ENCODE measurements around the gene ZYG11B. TPM values are rescaled to one million over a fixed set of nuclear protein-coding genes. Genes with fewer than 3 reads are reported as not detected.

The ZYG11B gene
- total and polyA plus RNA-seq, 9 of the 15 experiments (the other 6 are each of a cell fraction or from before 2014, with no cell fraction given): 4.9 to 22.2 (median 12.2) TPM

DNA sequence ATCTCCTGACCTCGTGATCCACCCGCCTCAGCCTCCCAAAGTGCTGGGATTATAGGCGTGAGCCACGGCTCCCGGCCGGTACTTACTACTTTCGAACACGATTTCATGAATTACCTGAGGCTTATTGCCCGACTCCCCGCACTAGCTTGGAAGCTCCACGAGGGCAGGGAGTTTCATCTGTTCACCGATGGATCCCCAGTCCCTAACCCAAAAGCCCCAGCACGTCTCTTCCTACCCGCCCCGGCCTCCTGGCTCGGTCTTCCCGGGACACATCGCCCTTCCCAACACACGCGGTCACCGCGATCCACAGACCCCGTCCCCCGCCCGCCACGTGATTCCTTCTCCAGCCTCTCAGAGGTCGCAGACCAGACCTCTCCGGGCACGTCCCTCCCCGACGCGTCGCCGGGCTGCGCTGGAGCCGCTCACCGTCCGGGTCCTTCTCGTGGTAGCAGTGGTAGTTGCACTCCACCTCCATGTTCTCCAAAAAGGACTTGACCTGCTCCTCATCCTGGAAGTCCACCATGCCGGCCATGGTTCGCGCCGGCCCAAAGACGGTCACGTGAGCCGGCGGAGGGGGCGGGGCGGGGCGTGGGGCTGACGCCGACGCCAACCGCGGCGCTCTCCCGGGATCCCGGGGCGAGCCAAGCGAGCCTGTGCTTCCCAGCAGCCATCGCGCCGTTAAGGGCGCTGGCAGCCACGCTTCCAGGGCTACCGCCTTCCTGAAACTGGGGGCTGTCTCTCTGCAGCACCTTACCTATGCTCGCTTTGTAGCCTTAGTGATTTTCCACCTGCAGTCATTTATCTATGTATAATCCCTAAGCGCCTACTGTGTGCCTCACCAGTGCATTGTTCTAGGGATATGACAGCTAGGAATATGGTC is 28.2 kb upstream of the ZYG11B start, which contains the start of gene COA7 (continued):
- TF ChIP-seq NFXL1 (CRISPR knock-in tag; IDR thresholded peaks at IDR 0.05) (no peak), MTF1 (CRISPR knock-in tag; IDR thresholded peaks at IDR 0.05; ENCODE audit: borderline replicate concordance) (no peak), SRF (CRISPR knock-in tag; IDR thresholded peaks at IDR 0.05) (peak in 1 of 2 experiments; percentile 54; a peak in 1 of 4 replicates), ZNF23 (CRISPR knock-in tag; IDR thresholded peaks at IDR 0.05) (no peak), E2F4 (CRISPR knock-in tag; IDR thresholded peaks at IDR 0.05; ENCODE audit: low read depth) (peak; percentile 63), GTF2B (IDR thresholded peaks at IDR 0.05; ENCODE audit: extremely low read depth, insufficient read length) (no peak), ZNF140 (CRISPR knock-in tag; IDR thresholded peaks at IDR 0.05) (no peak), ZNF76 (CRISPR knock-in tag; IDR thresholded peaks at IDR 0.05; ENCODE audit: borderline replicate concordance) (no peak), ZNF583 (CRISPR knock-in tag; IDR thresholded peaks at IDR 0.05) (peak; percentile 50; the same call in 1 of the 2 replicates), KLF1 (tag; IDR thresholded peaks at IDR 0.05) (no peak; the same call in 1 of the 2 replicates), GABPB1 (CRISPR knock-in tag; IDR thresholded peaks at IDR 0.05) (peak; percentile 85), CBX8 (IDR thresholded peaks at IDR 0.05; ENCODE audit: borderline replicate concordance, extremely low read depth, low read depth, low read length, poor library complexity, severe bottlenecking) (no peak)
- TF ChIP-seq, protein P1, sequence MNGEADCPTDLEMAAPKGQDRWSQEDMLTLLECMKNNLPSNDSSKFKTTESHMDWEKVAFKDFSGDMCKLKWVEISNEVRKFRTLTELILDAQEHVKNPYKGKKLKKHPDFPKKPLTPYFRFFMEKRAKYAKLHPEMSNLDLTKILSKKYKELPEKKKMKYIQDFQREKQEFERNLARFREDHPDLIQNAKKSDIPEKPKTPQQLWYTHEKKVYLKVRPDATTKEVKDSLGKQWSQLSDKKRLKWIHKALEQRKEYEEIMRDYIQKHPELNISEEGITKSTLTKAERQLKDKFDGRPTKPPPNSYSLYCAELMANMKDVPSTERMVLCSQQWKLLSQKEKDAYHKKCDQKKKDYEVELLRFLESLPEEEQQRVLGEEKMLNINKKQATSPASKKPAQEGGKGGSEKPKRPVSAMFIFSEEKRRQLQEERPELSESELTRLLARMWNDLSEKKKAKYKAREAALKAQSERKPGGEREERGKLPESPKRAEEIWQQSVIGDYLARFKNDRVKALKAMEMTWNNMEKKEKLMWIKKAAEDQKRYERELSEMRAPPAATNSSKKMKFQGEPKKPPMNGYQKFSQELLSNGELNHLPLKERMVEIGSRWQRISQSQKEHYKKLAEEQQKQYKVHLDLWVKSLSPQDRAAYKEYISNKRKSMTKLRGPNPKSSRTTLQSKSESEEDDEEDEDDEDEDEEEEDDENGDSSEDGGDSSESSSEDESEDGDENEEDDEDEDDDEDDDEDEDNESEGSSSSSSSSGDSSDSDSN (IDR thresholded peaks at IDR 0.05; ENCODE audit: borderline replicate concordance in 1 of 2, low read depth in 2 of 2, low read length in 2 of 2): peak in 1 of 2 experiments; percentile 48; a peak in 1 of 4 replicates
- TF ChIP-seq, protein P2, sequence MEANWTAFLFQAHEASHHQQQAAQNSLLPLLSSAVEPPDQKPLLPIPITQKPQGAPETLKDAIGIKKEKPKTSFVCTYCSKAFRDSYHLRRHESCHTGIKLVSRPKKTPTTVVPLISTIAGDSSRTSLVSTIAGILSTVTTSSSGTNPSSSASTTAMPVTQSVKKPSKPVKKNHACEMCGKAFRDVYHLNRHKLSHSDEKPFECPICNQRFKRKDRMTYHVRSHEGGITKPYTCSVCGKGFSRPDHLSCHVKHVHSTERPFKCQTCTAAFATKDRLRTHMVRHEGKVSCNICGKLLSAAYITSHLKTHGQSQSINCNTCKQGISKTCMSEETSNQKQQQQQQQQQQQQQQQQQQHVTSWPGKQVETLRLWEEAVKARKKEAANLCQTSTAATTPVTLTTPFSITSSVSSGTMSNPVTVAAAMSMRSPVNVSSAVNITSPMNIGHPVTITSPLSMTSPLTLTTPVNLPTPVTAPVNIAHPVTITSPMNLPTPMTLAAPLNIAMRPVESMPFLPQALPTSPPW (CRISPR knock-in tag; IDR thresholded peaks at IDR 0.05): peak; percentile 93
- TF ChIP-seq, protein P3, sequence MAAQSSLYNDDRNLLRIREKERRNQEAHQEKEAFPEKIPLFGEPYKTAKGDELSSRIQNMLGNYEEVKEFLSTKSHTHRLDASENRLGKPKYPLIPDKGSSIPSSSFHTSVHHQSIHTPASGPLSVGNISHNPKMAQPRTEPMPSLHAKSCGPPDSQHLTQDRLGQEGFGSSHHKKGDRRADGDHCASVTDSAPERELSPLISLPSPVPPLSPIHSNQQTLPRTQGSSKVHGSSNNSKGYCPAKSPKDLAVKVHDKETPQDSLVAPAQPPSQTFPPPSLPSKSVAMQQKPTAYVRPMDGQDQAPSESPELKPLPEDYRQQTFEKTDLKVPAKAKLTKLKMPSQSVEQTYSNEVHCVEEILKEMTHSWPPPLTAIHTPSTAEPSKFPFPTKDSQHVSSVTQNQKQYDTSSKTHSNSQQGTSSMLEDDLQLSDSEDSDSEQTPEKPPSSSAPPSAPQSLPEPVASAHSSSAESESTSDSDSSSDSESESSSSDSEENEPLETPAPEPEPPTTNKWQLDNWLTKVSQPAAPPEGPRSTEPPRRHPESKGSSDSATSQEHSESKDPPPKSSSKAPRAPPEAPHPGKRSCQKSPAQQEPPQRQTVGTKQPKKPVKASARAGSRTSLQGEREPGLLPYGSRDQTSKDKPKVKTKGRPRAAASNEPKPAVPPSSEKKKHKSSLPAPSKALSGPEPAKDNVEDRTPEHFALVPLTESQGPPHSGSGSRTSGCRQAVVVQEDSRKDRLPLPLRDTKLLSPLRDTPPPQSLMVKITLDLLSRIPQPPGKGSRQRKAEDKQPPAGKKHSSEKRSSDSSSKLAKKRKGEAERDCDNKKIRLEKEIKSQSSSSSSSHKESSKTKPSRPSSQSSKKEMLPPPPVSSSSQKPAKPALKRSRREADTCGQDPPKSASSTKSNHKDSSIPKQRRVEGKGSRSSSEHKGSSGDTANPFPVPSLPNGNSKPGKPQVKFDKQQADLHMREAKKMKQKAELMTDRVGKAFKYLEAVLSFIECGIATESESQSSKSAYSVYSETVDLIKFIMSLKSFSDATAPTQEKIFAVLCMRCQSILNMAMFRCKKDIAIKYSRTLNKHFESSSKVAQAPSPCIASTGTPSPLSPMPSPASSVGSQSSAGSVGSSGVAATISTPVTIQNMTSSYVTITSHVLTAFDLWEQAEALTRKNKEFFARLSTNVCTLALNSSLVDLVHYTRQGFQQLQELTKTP (IDR thresholded peaks at IDR 0.05; ENCODE audit: low read depth in 1 of 2, partially characterized antibody in 2 of 2): peak in 1 of 2 experiments; percentile 51

Measured in K562 (cell line).